MCF 10A (cell line): ENCODE data around the gene ATRN. TPM values are rescaled to one million over a fixed set of nuclear protein-coding genes. Genes with fewer than 3 reads are reported as not detected.

Source experiments
- BruUV-seq: library from RNA; stranded (reverse); fragments of 400-500 nt; replicated peaks from 2 replicates; lab custom pipeline; 2021; lab: Mats Ljungman, UMichigan
- CTCF ChIA-PET: fragments of 300-600 bp; sonication (Branson Sonifier 250); formaldehyde crosslinking; extraction: SDS; loops from one replicate; lab custom pipeline; 2021; ENCODE audit warnings: antibody characterized with exemption, inconsistent platforms; lab: Yijun Ruan, JAX
- POLR2A ChIA-PET: fragments of 300-600, 350-650 bp; sonication (Branson Sonifier 250); formaldehyde crosslinking; extraction: SDS; loops from one replicate; lab custom pipeline; 2020; ENCODE audit warnings: antibody characterized with exemption, inconsistent platforms; lab: Yijun Ruan, JAX
- DNase-seq: peaks from one replicate; pipeline ENCODE4 v3.0.0-alpha.2; 2018; ENCODE audit not compliant: unreplicated experiment
- H3K27ac Mint-ChIP-seq: one replicate; pipeline ENCODE4 v1.8.0; 2022; ENCODE audit warnings: mild to moderate bottlenecking, low read depth, mixed read lengths; ENCODE audit not compliant: unreplicated experiment
- H3K27me3 Mint-ChIP-seq: one replicate; pipeline ENCODE4 v1.8.0; 2022; ENCODE audit warnings: mixed read lengths; ENCODE audit not compliant: insufficient read depth, unreplicated experiment
- H3K36me3 Mint-ChIP-seq: one replicate; pipeline ENCODE4 v1.8.0; 2022; ENCODE audit warnings: mild to moderate bottlenecking, moderate library complexity, mixed read lengths; ENCODE audit not compliant: insufficient read depth, unreplicated experiment
- H3K4me1 Mint-ChIP-seq: one replicate; pipeline ENCODE4 v1.8.0; 2022; ENCODE audit warnings: mixed read lengths; ENCODE audit not compliant: insufficient read depth, unreplicated experiment
- H3K4me3 Mint-ChIP-seq: one replicate; pipeline ENCODE4 v1.8.0; 2022; ENCODE audit warnings: mild to moderate bottlenecking, moderate library complexity, mixed read lengths; ENCODE audit not compliant: unreplicated experiment
- H3K9me3 Mint-ChIP-seq: one replicate; pipeline ENCODE4 v1.8.0; 2022; ENCODE audit warnings: mixed read lengths; ENCODE audit not compliant: unreplicated experiment
- intact Hi-C: fragments of 100-400 bp; cut with micrococcal nuclease; formaldehyde crosslinking; loops from 2 replicates; pipeline ENCODE4 v1.14.1; 2022
- total RNA-seq: library from RNA; stranded (reverse); gene quantifications from 2 replicates; pipeline ENCODE4 v1.2.3, GENCODE V29; 2022
- TF ChIP-seq, protein P1 (sequence below): fragments of 200-600 bp; IDR thresholded peaks from one replicate; pipeline ENCODE4 v1.8.0; 2022; ENCODE audit warnings: antibody characterized with exemption, mild to moderate bottlenecking; ENCODE audit not compliant: unreplicated experiment

ATRN gene
- total RNA-seq, 1 experiment from 2014 or later = 29.7 TPM

DNA sequence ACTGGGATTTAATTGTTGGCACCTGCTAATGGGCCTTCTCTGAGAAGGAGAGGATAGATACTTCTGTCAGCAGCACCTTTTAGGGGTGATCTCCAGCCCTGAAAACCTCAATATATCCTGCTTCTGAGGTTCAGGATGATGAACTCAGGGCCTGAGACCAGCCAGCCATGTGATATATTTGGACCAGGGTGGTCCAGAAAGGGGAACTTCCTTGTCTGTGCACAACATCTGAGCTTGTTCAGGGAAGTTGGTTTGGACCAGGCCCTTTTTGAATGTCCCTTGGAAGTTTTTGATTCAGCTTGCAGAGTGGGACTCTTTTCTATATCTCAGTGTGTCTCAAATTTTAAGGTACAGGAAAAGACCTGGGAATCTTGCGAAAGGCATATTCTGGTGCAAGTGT lies 106.5 kb downstream of the ATRN start:
- H3K27me3 Mint-ChIP-seq = no peaks in the 10 kb centered on the region
- TF ChIP-seq, protein P1, sequence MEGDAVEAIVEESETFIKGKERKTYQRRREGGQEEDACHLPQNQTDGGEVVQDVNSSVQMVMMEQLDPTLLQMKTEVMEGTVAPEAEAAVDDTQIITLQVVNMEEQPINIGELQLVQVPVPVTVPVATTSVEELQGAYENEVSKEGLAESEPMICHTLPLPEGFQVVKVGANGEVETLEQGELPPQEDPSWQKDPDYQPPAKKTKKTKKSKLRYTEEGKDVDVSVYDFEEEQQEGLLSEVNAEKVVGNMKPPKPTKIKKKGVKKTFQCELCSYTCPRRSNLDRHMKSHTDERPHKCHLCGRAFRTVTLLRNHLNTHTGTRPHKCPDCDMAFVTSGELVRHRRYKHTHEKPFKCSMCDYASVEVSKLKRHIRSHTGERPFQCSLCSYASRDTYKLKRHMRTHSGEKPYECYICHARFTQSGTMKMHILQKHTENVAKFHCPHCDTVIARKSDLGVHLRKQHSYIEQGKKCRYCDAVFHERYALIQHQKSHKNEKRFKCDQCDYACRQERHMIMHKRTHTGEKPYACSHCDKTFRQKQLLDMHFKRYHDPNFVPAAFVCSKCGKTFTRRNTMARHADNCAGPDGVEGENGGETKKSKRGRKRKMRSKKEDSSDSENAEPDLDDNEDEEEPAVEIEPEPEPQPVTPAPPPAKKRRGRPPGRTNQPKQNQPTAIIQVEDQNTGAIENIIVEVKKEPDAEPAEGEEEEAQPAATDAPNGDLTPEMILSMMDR = no peak
- H3K4me3 Mint-ChIP-seq = no peak overlapping the region
- POLR2A ChIA-PET = no interaction called here
- CTCF ChIA-PET = interaction anchor here (4.8 kb wide), 1 partner anchor 14 kb away, joined by 29 read pairs; no protein-coding TSS in a partner anchor
- no TSS peak for BruUV-seq
- H3K27ac Mint-ChIP-seq = no peak overlapping the region
- intact Hi-C loops = no loop called here
- H3K36me3 Mint-ChIP-seq = peaks cover 33% of the 10 kb centered on the region
- no peak for DNase-seq
- no peaks in the 10 kb centered on the region for H3K4me1 Mint-ChIP-seq
- H3K9me3 Mint-ChIP-seq = no peaks in the 10 kb centered on the region

DNA sequence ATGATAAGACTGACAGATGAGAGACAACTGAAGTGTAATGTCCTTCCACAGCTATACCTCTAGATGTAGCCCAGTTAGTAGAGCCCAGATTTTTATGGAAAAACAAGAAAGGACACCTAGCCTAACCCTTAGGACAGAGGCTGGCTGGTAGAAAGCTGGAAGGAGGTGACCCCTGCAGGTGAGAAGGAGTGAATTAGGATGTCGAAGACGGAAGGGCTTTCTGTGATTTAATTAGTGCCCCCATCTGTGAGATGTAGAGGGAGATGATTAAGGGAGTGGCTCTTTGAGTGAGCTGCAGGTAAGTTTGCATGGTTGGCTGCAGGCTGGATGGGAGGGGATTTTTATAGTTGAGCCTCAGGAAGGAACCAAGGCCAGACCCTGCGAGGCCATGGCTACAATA lies 109.6 kb downstream of the ATRN start:
- TF ChIP-seq, protein P1 = no peak
- ChIA-PET CTCF (no interaction called here), POLR2A (no interaction called here)
- no peaks in the 10 kb centered on the region for H3K27me3 Mint-ChIP-seq
- H3K27ac Mint-ChIP-seq = peak overlapping the region; percentile 23
- peaks cover 49% of the 10 kb centered on the region for H3K36me3 Mint-ChIP-seq
- H3K4me1 Mint-ChIP-seq = no peaks in the 10 kb centered on the region
- no peaks in the 10 kb centered on the region for H3K9me3 Mint-ChIP-seq
- no TSS peak for BruUV-seq
- DNase-seq = no peak
- no peak overlapping the region for H3K4me3 Mint-ChIP-seq
- intact Hi-C loops = no loop called here

DNA sequence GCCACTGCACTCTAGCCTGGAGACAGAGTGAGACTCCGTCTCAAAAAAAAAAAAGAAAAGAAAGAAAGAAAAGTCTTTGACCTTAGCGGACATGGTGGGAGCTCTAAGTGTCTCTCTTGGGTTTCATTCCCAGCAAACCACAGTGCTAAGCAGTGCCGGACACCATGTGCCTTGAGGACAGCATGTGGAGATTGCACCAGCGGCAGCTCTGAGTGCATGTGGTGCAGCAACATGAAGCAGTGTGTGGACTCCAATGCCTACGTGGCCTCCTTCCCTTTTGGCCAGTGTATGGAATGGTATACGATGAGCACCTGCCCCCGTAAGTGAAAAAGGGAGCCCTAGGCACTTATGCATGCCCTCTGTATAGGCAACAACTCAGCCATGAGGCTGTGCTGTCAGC lies 112.9 kb downstream of the ATRN start:
- intact Hi-C loops = no loop called here
- no peaks in the 10 kb centered on the region for H3K9me3 Mint-ChIP-seq
- no TSS peak for BruUV-seq
- TF ChIP-seq, protein P1 = no peak
- CTCF ChIA-PET = no interaction called here
- no peaks in the 10 kb centered on the region for H3K4me1 Mint-ChIP-seq
- H3K4me3 Mint-ChIP-seq = no peak overlapping the region
- H3K27ac Mint-ChIP-seq = no peak overlapping the region
- no peaks in the 10 kb centered on the region for H3K27me3 Mint-ChIP-seq
- peaks cover 44% of the 10 kb centered on the region for H3K36me3 Mint-ChIP-seq
- DNase-seq = no peak
- POLR2A ChIA-PET = interaction anchor here (1.2 kb wide), 1 partner anchor 17 kb away, joined by 4 read pairs; no protein-coding TSS in a partner anchor

DNA sequence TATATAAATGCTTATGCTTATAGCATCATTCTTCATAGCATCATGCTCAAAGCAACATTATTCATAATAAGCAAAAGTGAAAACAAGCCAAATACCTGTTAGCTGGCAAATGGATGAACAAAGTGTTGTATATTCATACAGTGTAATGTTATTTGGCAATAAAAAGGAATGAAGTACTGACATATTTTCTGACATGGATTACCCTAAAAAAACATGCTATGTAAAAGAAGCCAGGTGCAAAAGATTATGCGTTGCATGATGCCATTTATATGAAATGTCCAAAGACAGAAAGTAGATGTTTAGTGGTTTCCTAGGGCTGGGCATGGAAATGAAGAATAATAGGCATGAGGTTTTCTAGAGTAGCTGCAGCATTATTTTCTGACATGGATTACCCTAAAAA lies 115.3 kb downstream of the ATRN start:
- Mint-ChIP-seq H3K4me3 (no peak overlapping the region), H3K27me3 (no peaks in the 10 kb centered on the region), H3K27ac (no peak overlapping the region), H3K9me3 (no peaks in the 10 kb centered on the region), H3K36me3 (peaks cover 47% of the 10 kb centered on the region), H3K4me1 (no peaks in the 10 kb centered on the region)
- ChIA-PET CTCF (no interaction called here), POLR2A (no interaction called here)
- DNase-seq = no peak
- intact Hi-C loops = no loop called here
- BruUV-seq = no TSS peak
- TF ChIP-seq, protein P1 = no peak
